Esophagus muscularis mucosa (tissue), 4 donors: ENCODE data around the gene CPEB2. TPM values are rescaled to one million over a fixed set of nuclear protein-coding genes. Genes with fewer than 3 reads are reported as not detected.

Experiments used
- DNase-seq: peaks from one replicate; pipeline ENCODE4 v3.0.0-alpha.2; 2017; ENCODE audit errors: extremely low spot score
- H3K27ac ChIP-seq, 4 donors: fragments of 200-600 bp; sonication (generic); replicated peaks in 1 of 4; 1 replicate in 3 of 4; 2 replicates in 1 of 4; pipeline ENCODE4 v1.5.1; 2016 to 2019; ENCODE audit warnings: mild to moderate bottlenecking in 1 of 4
- H3K27me3 ChIP-seq, 4 donors: fragments of 200-600 bp; sonication (generic); one replicate each; pipeline versions ENCODE4 v1.5.1 to v1.6.0; 2016 to 2019
- H3K36me3 ChIP-seq, 4 donors: fragments of 200-600 bp; sonication (generic); one replicate each; pipeline ENCODE4 v1.5.1; 2016 to 2019
- H3K4me1 ChIP-seq, 4 donors: fragments of 200-600 bp; sonication (generic); one replicate each; pipeline ENCODE4 v1.5.1; 2016 to 2019
- H3K4me3 ChIP-seq, 4 donors: fragments of 200-600 bp; sonication (generic); 1 replicate in 2 of 4; 2 replicates in 2 of 4; pipeline ENCODE4 v1.5.1; 2016 to 2019; ENCODE audit warnings: mild to moderate bottlenecking in 4 of 4, moderate library complexity in 1 of 4
- H3K9me3 ChIP-seq, 4 donors: fragments of 200-600 bp; sonication (generic); 1 replicate in 3 of 4; 2 replicates in 1 of 4; pipeline ENCODE4 v1.5.1; 2016 to 2019
- EP300 ChIP-seq: sonication (generic); formaldehyde crosslinking; IDR thresholded peaks from one replicate; pipeline ENCODE4 v1.6.1; 2017; ENCODE audit warnings: antibody characterized with exemption
- POLR2A ChIP-seq: fragments of 450-650 bp; IDR thresholded peaks from one replicate; pipeline ENCODE4 v1.6.1; 2017; ENCODE audit warnings: antibody characterized with exemption, moderate library complexity, mild to moderate bottlenecking, low read depth
- POLR2AphosphoS5 ChIP-seq, 2 donors: sonication (generic); formaldehyde crosslinking; IDR thresholded peaks; one replicate each; pipeline ENCODE4 v1.6.1; 2017; ENCODE audit warnings: antibody characterized with exemption in 2 of 2
- WGBS: methylation state at CpG from one replicate; pipeline ENCODE4 v1.1.5; 2018; 5-methylcytosine and 5-hydroxymethylcytosine counted together
- intact Hi-C: fragments of 100-400 bp; cut with DNase I; formaldehyde crosslinking; loops from one replicate; pipeline ENCODE4 v1.15.1; 2023
- total RNA-seq, 4 donors: library from RNA; depleted of rRNA; stranded (reverse); fragments of >200 nt; gene quantifications; one replicate each; pipeline versions ENCODE4 v1.1.0 to v1.2.1, GENCODE V29; 2016
- TF ChIP-seq, protein P1 (sequence below), 3 experiments: fragments of 200-600 bp in 2 of 3; fragments of 450-650 bp in 1 of 3; sonication (generic) in 2 of 3; IDR thresholded peaks; one replicate each; pipeline ENCODE4 v1.5.1; 2017 to 2019; ENCODE audit warnings: antibody characterized with exemption in 3 of 3, mild to moderate bottlenecking in 2 of 3, moderate library complexity in 1 of 3

Gene CPEB2
- total RNA-seq, 4 donors from 2014 or later = 23.7 to 35.7 (median 25.6) TPM

DNA sequence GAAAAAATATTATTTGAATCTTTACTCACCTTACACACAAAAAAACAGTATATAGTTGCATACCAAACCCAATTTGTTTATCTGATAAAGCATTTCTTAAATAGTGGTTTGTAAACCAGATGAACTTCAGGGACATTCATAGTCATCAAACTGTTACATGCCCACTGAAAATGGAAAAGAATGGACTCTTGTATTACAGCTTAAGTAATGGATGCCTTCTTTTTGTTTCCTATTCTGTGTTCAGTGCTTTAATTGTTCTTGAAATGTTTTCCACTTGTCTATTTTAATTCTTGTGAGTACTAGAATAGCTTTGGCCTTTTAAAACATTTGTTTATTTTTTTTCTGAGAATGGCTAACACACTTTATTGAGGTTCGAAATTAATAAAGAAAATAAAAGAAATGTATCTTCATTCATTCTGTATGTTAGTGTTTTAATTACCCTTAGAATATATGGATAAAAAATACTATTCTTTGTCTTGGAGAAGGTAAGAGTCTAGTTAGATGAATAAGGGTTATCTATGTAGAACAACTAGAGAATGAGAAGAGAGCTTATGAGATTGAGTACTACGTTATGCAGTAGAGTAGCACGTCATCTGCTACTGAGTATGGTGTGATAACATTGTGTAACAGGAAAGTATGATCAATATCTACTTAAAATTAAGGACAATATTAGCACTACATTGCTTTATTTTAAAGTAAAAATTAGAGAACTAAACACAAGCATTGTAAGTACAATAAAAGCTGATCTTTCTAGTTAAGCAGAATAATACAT is 9.9 kb downstream of the CPEB2 start:
- H3K4me3 ChIP-seq = no peak overlapping the region
- 63% methylated on average over 3 of the region's 3 CpGs for WGBS
- intact Hi-C loops = no loop called here
- DNase-seq = no peak
- peaks cover 56 to 99% (median 91%) of the 10 kb centered on the region in 4 donors for H3K4me1 ChIP-seq
- peaks cover 0 to 17% (median 4%) of the 10 kb centered on the region in 4 donors for H3K36me3 ChIP-seq
- H3K27me3 ChIP-seq = no peaks in the 10 kb centered on the region
- TF ChIP-seq, protein P1, sequence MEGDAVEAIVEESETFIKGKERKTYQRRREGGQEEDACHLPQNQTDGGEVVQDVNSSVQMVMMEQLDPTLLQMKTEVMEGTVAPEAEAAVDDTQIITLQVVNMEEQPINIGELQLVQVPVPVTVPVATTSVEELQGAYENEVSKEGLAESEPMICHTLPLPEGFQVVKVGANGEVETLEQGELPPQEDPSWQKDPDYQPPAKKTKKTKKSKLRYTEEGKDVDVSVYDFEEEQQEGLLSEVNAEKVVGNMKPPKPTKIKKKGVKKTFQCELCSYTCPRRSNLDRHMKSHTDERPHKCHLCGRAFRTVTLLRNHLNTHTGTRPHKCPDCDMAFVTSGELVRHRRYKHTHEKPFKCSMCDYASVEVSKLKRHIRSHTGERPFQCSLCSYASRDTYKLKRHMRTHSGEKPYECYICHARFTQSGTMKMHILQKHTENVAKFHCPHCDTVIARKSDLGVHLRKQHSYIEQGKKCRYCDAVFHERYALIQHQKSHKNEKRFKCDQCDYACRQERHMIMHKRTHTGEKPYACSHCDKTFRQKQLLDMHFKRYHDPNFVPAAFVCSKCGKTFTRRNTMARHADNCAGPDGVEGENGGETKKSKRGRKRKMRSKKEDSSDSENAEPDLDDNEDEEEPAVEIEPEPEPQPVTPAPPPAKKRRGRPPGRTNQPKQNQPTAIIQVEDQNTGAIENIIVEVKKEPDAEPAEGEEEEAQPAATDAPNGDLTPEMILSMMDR (IDR thresholded peaks at IDR 0.05) = no peak
- TF ChIP-seq POLR2A = no peak
- no peak for TF ChIP-seq POLR2AphosphoS5 (IDR thresholded peaks at IDR 0.05)
- TF ChIP-seq EP300 = no peak
- H3K9me3 ChIP-seq = no peaks in the 10 kb centered on the region
- peak overlapping the region in 3 of 4 donors; percentile 17 to 100 (median 56) for H3K27ac ChIP-seq

- H3K4me1 ChIP-seq = peaks cover 48 to 99% (median 91%) of the 10 kb centered on the region in 4 donors
- H3K27me3 ChIP-seq = no peaks in the 10 kb centered on the region
- no peak overlapping the region for H3K4me3 ChIP-seq
- no peak for DNase-seq
- H3K36me3 ChIP-seq = peaks cover 0 to 13% (median 6%) of the 10 kb centered on the region in 4 donors
- intact Hi-C loops = no loop called here
- H3K27ac ChIP-seq = peak overlapping the region in 1 of 4 donors; percentile 100
- no peaks in the 10 kb centered on the region for H3K9me3 ChIP-seq
- TF ChIP-seq EP300 = no peak
- TF ChIP-seq, protein P1 (IDR thresholded peaks at IDR 0.05) = no peak
- TF ChIP-seq POLR2A = no peak
- TF ChIP-seq POLR2AphosphoS5 (IDR thresholded peaks at IDR 0.05) = no peak
Measured at GRCh38 chr4:15013585-15013984, 11.3 kb downstream of the CPEB2 start.

GRCh38 chr4:15015170-15015569 is 12.9 kb downstream of the CPEB2 start:
- WGBS = 48% methylated on average over 1 of the region's 1 CpG

GRCh38 chr4:15018361-15018760 is 16.1 kb downstream of the CPEB2 start:
- Histone ChIP-seq H3K36me3 (peaks cover 0 to 16% (median 6%) of the 10 kb centered on the region in 4 donors), H3K27me3 (no peaks in the 10 kb centered on the region), H3K4me3 (no peak overlapping the region), H3K4me1 (peaks cover 35 to 88% (median 84%) of the 10 kb centered on the region in 4 donors), H3K27ac (peak overlapping the region in 3 of 4 donors; percentile 6 to 70 (median 31)), H3K9me3 (no peaks in the 10 kb centered on the region)
- no peak for TF ChIP-seq EP300
- no peak for TF ChIP-seq POLR2A
- TF ChIP-seq, protein P1 (IDR thresholded peaks at IDR 0.05) = no peak
- TF ChIP-seq POLR2AphosphoS5 (IDR thresholded peaks at IDR 0.05) = no peak
- DNase-seq = no peak
- intact Hi-C loops = no loop called here

More at GRCh38 chr4:15015170-15015569, 12.9 kb downstream of the CPEB2 start:
- H3K4me3 ChIP-seq = no peak overlapping the region
- peaks cover 0 to 19% (median 9%) of the 10 kb centered on the region in 4 donors for H3K36me3 ChIP-seq
- H3K27me3 ChIP-seq = no peaks in the 10 kb centered on the region
- no peaks in the 10 kb centered on the region for H3K9me3 ChIP-seq
- no peak for DNase-seq
- intact Hi-C loops = no loop called here
- peak overlapping the region in 2 of 4 donors; percentile 7 to 100 for H3K27ac ChIP-seq
- H3K4me1 ChIP-seq = peaks cover 39 to 93% (median 89%) of the 10 kb centered on the region in 4 donors
- TF ChIP-seq, protein P1 (IDR thresholded peaks at IDR 0.05) = no peak
- no peak for TF ChIP-seq POLR2AphosphoS5 (IDR thresholded peaks at IDR 0.05)
- TF ChIP-seq POLR2A = no peak
- TF ChIP-seq EP300 = no peak
